ENCODE measurements around the gene TRMT10B.
"Not testable (repeated sequence)": the region's sequence is repeated elsewhere in the genome, so short reads cannot be mapped to it uniquely, and the experiment has no call there.

TRMT10B gene

DNA sequence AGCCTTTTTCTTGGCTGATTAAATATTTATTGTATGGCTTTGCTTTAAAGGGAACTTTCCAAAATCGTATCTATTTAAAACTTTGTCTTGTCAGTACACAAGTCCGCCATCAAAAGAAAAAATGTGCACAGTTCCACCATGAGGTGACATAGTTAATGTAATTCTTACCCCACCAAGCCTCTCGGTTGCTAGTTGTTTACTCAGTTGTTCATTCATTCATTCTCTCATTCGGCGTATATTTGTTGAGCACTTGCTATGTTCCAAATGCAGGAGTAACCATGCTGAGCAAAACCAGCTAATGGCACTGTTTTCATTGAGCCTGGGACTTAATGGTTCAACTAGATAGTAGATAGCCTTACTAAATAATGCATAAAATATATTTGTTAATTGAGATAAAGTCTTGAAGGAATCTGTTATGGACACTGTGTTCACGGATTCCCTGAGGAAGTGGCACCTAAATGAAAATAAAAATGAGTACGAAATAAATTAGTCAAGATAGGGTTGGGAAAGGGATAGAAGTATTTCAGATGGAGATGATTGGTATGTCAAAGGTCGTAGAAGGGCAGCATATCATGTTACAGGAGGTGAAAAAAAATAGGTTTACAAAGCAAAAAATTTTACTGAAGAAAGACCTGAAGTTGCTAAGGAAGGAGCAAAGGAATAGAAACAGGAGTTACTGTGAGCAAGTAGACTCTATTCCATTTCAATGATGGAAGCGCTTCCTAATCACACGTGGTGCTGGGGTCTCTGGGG is 48.5 kb downstream of the TRMT10B start:
- DNase-seq, result no peak

- no peak for DNase-seq
These were observed 52.7 kb downstream of the TRMT10B start for GRCh38 chr9:37806271-37806670.

DNA sequence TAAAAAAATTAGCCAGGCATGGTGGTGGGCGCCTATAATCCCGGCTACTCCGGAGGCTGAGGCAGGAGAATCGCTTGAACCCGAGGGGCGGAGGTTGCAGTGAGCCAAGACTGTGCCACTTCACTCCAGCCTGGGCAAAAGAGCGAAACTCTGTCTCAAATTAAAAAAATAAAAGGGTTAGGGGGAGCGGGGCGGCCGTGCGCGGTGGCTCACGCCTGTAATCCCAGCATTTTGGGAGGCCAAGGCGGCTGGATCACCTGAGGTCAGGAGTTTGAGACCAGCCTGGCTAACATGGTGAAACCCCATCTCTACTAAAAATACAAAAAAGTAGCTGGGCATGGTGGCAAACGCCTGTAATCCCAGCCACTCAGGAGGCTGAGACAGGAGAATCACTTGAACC is 56.1 kb downstream of the TRMT10B start:
- not testable (repeated sequence) for DNase-seq

DNA sequence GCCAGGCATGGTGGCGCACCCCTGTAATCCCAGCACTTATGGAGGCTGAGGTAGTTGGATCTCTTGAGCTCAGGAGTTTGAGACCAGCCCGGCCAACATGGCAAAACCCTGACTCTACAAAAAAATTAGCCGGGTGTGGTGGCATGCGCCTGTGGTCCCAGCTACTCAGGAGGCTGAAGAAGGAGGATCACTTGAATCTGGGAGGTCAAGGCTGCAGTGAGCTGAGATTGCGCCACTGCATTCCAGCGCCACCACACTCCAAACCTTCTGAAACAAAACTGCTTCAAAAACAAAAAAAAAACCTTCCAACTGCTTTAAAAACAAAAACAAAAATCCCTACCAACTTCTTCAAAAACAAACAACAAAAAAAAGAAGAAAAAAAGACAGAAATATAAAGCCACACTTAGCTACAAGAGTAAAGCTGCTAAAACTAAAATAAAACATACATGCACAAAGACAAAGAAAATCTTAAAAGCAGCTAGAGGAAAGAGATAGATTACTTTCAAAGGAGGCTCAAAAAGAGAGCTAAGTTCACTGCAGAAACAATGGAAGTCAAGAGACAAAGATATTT is 58.4 kb downstream of the TRMT10B start:
- no peak for DNase-seq

DNA sequence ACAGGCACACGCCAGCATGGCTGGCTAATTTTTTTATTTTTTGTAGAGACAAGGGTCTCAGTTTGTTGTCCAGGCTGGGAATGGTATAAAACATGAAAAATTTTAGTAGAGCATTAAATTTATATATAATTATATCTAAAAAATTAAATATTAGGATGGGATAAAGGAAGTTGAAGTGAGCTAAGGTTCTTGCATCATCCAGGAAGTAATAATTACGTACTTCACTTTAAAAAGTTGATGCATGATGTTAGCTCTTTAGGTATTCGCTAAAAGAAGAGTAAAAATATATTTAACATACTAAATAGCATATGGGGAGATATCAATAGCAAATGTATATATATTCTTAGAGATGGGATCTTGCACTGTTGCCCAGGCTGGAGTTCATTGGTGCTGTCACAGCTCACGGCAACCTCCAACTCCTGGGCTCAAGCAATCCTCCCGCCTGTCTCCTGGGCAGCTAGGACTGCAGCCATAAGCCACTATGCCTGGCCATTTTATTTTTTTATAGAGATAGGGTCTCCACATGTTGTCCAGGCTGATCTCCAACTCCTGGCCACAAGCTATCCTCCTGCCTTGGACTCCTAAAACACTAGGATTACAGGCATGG is 59.3 kb downstream of the TRMT10B start:
- no peak for DNase-seq

GRCh38 chr9:37818849-37819248 is 65.2 kb downstream of the TRMT10B start:
- DNase-seq, result no peak

DNA sequence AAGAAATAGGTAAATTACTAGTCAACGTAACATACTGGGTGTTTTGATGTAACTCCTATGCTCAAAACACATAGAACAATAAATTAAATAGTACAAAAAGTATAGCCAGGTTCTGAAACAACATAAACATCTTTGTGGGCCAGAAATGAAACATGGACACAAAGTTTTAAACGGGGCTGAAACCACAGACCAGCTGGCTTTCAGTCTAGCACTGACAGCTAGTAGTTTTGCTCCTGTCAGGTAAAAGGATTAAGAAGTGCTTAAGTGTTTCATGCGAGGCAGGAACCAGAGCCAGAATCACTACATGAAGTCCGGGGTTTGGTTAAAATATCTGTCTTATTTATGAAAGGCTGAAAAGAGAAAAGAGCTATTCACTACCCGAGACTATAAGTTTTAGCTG is 66.5 kb downstream of the TRMT10B start:
- no peak for DNase-seq

GRCh38 chr9:37825174-37825573 is 71.6 kb downstream of the TRMT10B start:
- not testable (repeated sequence) for DNase-seq

DNA sequence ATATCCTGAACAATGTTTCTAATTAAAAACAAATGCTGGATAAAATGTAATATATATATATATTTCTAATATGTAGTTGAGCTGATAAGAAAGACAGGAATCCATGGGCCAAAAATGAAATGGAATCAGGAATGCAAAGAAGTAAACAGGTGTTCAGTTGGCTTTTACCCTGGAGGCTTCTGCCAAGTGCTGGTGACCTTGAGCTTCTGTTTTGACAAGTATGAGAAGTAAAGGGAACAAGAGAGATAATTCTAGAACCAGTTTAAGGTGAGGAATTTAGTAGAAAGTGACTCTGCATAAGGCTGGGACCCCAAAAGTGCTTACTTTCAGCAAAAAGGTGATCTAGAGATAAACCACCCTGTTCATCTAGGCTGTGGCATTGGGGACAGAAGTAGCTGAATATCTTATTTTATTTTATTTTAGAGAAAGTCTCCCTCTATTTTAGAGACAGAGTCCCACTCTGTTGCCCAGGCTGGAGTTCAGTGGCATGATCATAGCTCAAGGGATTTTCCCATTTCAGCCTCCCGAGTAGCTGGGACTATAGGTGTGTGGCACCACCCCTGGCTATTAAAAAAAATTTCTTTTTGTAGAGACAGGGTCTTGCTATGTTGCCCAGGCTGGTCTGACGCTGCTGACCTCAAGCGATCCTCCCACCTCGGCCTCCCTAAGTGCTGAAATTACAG is 74.0 kb downstream of the TRMT10B start:
- no peak for DNase-seq

Measured in NCI-H2029 treated with DMSO at 0.1 percent for 48 hours (cell line).